Activated naive CD8-positive, alpha-beta T cell (primary cell): ENCODE measurements around the gene YY1.
"Not testable (repeated sequence)": the region's sequence is repeated elsewhere in the genome, so short reads cannot be mapped to it uniquely, and the experiment has no call there.

Experiments
- H3K27ac Mint-ChIP-seq: one replicate; pipeline ENCODE4 v1.8.0; 2021; ENCODE audit warnings: mixed read lengths
- H3K27me3 Mint-ChIP-seq: one replicate; pipeline ENCODE4 v1.8.0; 2021; ENCODE audit warnings: mixed read lengths
- H3K36me3 Mint-ChIP-seq: one replicate; pipeline ENCODE4 v1.8.0; 2021; ENCODE audit warnings: mixed read lengths
- H3K4me1 Mint-ChIP-seq: one replicate; pipeline ENCODE4 v1.8.0; 2021; ENCODE audit warnings: low read depth, mixed read lengths
- H3K4me3 Mint-ChIP-seq: one replicate; pipeline ENCODE4 v1.8.0; 2021; ENCODE audit warnings: mild to moderate bottlenecking, mixed read lengths
- H3K9me3 Mint-ChIP-seq: one replicate; pipeline ENCODE4 v1.8.0; 2021; ENCODE audit warnings: low read depth, mixed read lengths

YY1 gene

DNA sequence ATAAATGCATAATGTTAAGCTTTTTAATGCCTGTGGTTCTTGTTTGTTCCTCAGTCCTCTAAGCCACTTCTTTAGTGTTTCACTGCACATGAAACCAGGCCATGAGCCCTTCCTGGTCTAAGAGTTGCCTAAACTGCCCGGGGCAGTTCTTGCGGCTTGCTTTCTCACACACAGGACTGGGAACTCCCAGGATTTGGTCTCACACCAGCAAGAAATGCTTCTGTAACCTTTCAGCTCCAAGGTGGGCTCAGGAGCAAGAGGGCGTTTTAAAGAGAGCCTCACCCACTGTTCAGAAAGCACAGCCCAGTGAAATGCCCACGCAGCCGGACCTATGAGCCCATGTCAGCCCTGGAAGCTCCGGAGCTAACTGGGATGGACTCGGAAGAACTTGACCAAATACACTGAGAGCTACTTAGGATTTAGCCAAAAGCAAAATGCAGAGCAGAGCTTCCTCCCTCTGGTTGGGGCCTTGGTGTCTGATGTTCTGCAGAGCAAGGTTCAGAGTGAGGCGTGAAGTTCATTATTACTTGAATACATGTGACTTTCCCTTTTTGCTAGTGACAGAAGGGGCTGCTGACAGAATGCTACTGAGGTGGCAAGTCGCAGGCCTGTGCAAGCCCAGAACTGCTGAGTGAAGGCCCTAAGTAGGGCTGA, 43.9 kb downstream of the YY1 start:
- H3K27ac Mint-ChIP-seq: peak overlapping the region; percentile 54
- no peaks in the 10 kb centered on the region for H3K9me3 Mint-ChIP-seq
- H3K4me3 Mint-ChIP-seq: no peak overlapping the region
- peaks cover 28% of the 10 kb centered on the region for H3K4me1 Mint-ChIP-seq
- H3K36me3 Mint-ChIP-seq: no peaks in the 10 kb centered on the region
- H3K27me3 Mint-ChIP-seq: no peaks in the 10 kb centered on the region

DNA sequence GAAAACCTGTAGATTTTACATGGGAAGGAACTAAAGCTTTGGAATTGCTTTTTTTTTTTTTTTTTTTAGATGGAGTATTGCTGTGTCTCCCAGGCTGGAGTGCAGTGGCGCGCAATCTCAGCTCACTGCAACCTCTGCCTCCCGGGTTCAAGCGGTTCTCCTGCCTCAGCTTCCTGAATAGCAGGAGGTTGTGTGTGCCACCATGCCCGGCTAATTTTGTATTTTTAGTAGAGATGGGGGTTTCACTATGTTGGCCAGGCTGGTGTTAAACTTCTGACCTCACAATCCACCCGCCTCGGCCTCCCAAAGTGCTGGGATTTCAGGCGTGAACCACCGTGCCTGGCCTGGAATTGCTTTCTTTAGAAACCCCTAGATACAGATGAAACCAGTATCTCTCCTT, 44.5 kb downstream of the YY1 start:
- H3K4me3 Mint-ChIP-seq, H3K36me3 Mint-ChIP-seq, H3K27me3 Mint-ChIP-seq, H3K9me3 Mint-ChIP-seq: not testable (repeated sequence)
- H3K27ac Mint-ChIP-seq: peak overlapping the region; percentile 54
- H3K4me1 Mint-ChIP-seq: peaks cover 24% of the 10 kb centered on the region

DNA sequence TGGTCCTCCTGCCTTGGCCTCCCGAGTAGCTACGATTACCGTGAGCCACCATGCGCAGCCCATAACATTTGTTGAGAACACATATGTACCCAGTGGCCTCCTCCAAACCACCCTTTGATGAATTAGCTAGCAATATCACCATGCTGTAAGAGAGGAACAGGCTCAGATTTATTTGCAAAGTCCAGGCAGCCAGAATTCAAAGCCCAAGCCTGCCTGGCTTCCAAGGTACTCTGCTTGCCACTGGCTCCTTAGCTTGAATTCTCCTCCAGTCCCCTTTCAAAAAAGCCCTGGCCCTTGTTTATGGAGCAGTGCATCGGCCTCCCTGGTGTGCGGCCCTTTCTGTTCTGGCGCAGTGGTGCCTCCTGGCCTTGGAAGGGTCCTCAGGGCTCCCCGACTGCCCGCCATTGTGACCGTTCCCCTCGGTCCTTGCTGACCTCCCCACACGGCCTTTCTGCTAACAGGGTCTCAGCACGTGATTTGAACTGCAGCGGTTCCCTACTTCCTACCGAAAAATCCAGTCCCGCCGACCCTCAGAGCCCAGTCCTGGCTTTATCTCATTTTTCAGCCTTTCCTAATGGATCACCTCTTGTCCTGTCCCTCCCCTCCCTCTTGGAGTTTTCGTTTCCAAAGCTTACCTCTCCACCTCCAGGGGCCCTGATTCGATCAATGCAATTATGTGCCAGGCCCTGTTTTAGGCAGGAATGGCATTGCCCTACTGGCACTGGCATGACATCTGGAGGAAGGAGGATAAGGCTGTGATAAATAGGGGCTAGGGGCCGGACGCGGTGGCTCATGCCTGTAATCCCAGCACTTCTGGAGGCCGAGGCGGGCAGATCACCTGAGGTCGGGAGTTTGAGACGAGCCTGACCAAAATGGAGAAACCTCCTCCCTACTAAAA, 45.3 kb downstream of the YY1 start:
- peak overlapping the region; percentile 54 for H3K4me3 Mint-ChIP-seq
- no peaks in the 10 kb centered on the region for H3K36me3 Mint-ChIP-seq
- peak overlapping the region; percentile 76 for H3K27ac Mint-ChIP-seq
- H3K4me1 Mint-ChIP-seq: peaks cover 17% of the 10 kb centered on the region
- no peaks in the 10 kb centered on the region for H3K27me3 Mint-ChIP-seq
- H3K9me3 Mint-ChIP-seq: no peaks in the 10 kb centered on the region

- Mint-ChIP-seq H3K27me3 (no peaks in the 10 kb centered on the region), H3K36me3 (no peaks in the 10 kb centered on the region), H3K4me1 (peaks cover 13% of the 10 kb centered on the region), H3K27ac (no peak overlapping the region), H3K4me3 (no peak overlapping the region), H3K9me3 (no peaks in the 10 kb centered on the region)
Observed at GRCh38 chr14:100285021-100285912, 46.3 kb downstream of the YY1 start.

- Mint-ChIP-seq H3K9me3 (no peaks in the 10 kb centered on the region), H3K36me3 (no peaks in the 10 kb centered on the region), H3K27ac (peak overlapping the region; percentile 86), H3K27me3 (no peaks in the 10 kb centered on the region), H3K4me3 (peak overlapping the region; percentile 83), H3K4me1 (peaks cover 11% of the 10 kb centered on the region)
Observed at GRCh38 chr14:100285913-100286400, 47.0 kb downstream of the YY1 start.

GRCh38 chr14:100286484-100287191, 47.7 kb downstream of the YY1 start:
- Mint-ChIP-seq H3K4me1 (peaks cover 10% of the 10 kb centered on the region), H3K27me3 (no peaks in the 10 kb centered on the region), H3K4me3 (peak overlapping the region; percentile 17), H3K36me3 (no peaks in the 10 kb centered on the region), H3K27ac (no peak overlapping the region), H3K9me3 (no peaks in the 10 kb centered on the region)

GRCh38 chr14:100287202-100287997, 48.5 kb downstream of the YY1 start:
- Mint-ChIP-seq H3K36me3 (no peaks in the 10 kb centered on the region), H3K4me3 (no peak overlapping the region), H3K27ac (no peak overlapping the region), H3K27me3 (no peaks in the 10 kb centered on the region), H3K4me1 (peaks cover 10% of the 10 kb centered on the region), H3K9me3 (no peaks in the 10 kb centered on the region)

DNA sequence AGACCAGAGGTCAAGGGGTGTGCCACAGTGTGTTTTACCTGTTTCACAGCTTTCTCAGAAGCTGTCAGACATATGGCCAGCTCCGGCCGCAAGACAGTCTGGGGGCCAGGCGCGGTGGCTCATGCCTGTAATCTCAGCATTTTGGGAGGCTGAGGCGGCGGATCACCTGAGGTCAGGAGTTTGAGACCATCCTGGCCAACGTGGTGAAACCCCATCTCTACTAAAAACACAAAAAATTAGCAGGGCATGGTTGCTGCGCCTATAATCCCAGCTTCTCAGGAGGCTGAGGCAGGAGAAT, 49.0 kb downstream of the YY1 start:
- not testable (repeated sequence) for H3K36me3 Mint-ChIP-seq

GRCh38 chr14:100288382-100289185, 49.6 kb downstream of the YY1 start:
- H3K27ac Mint-ChIP-seq: no peak overlapping the region

More for the DNA sequence above, 49.0 kb downstream of the YY1 start:
- H3K9me3 Mint-ChIP-seq, H3K27ac Mint-ChIP-seq, H3K27me3 Mint-ChIP-seq, H3K4me3 Mint-ChIP-seq: not testable (repeated sequence)
- H3K4me1 Mint-ChIP-seq: peaks cover 10% of the 10 kb centered on the region

DNA sequence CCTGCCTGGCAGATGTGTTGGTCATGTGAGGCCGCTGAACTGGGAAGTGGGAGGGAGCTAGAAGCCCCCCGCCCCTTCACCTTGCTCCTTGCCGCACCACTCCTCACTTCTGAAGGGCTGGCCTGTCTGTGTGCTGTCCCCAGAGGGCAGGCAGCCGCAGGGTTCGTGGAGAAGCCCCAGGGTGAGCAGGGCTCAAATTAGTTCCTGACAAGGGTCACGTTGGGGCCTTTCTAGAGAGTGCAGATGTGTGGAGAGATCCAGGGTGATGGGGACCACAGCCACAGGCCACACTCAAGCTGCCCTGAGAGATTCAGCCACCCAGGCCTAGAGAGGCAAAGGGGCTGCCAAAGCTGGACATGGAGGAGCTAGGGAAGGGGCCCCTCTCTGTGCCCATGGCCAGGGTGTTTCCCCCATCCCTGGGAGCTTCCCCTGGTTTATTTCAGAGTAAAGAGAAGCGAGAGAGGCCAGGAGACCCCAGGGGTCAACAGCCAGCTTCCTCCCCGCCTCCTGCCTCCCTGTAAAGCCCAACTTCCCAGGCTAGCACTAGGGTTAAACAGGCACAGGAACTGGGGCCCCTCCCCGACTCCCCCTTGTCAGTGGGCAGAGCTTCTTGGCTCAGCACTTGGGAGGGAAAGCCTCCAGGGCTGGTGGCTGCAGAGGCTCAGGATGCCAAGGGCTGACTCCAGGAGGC, 51.1 kb downstream of the YY1 start:
- Mint-ChIP-seq H3K4me3 (no peak overlapping the region), H3K4me1 (peaks cover 3% of the 10 kb centered on the region), H3K27ac (no peak overlapping the region), H3K9me3 (no peaks in the 10 kb centered on the region), H3K36me3 (no peaks in the 10 kb centered on the region), H3K27me3 (no peaks in the 10 kb centered on the region)

More at GRCh38 chr14:100288382-100289185, 49.6 kb downstream of the YY1 start:
- Mint-ChIP-seq H3K27me3 (no peaks in the 10 kb centered on the region), H3K36me3 (no peaks in the 10 kb centered on the region), H3K9me3 (no peaks in the 10 kb centered on the region), H3K4me1 (peaks cover 9% of the 10 kb centered on the region), H3K4me3 (no peak overlapping the region)

DNA sequence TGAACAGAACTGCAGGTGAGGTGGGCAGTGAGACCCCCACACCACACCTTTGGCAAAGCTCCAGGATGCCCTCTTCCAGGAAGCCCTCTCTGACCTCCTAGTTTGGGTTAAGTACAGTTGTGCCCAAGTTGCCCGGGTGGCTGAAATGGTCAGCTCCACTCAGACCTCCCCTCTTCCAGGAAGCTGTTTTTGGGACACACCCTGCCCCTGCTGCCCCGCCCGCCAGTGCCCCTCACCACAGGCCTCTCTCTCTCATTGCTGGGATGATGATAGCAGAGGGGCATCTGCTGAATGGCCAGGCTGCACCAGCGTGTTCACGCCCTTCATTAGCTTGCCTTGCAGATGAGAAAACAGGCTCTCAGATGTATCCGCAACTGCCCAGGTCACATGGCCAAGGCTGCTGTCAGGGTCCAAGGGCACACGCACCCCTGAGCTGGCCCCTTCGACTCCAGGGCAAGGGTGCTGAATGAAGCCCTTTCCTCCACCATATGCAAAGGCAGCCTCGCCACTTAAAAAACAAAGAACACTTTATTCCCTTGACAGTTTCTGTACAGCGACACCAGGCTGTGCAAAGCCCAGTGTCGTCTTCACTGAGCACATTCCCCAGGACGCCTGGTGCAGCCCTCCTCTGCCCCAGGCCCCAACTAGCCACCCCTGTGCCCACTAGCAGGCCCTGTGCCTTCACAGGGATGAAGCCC, 51.8 kb downstream of the YY1 start:
- H3K4me3 Mint-ChIP-seq: no peak overlapping the region
- H3K27me3 Mint-ChIP-seq: no peaks in the 10 kb centered on the region
- no peak overlapping the region for H3K27ac Mint-ChIP-seq
- peaks cover 3% of the 10 kb centered on the region for H3K4me1 Mint-ChIP-seq
- H3K9me3 Mint-ChIP-seq: no peaks in the 10 kb centered on the region
- H3K36me3 Mint-ChIP-seq: no peaks in the 10 kb centered on the region

DNA sequence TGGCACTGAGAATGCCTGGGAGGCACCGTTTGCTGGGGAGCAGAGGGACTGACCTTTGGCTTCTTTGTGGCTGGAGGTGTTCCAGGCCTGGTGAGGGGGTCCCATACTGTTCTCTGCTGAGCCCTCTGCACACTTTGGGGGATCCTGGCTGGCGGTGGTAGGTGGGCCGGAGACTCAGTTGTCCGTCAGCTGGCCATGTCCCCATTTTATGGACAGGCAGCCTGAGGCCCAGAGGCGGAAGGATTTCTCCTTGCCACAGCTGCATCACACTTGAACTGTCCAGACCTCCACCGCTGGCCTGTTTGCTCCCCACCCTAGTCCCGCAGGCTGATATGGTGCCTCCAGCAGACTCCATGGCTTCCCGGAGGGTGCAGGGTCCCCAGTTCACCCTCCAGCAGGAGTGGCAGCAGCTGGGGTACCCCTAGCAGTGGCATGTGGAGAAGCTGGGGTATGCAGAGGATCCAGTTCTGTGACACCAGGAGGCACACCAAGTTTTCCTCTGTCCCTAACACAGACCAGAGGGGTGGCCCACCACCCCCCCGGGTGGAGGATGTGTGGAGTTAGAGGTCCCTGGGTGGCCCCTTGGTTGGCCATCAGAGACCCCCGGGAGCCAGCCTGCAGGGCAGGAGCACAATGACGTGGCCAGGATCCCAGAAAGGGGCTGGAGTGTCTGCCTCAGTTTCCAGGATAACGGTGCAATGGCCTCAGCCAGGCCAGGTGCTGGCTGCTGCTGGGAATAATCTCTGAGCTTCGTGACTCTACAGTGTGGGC, 52.5 kb downstream of the YY1 start:
- H3K27ac Mint-ChIP-seq: no peak overlapping the region
- H3K4me1 Mint-ChIP-seq: peaks cover 2% of the 10 kb centered on the region
- no peak overlapping the region for H3K4me3 Mint-ChIP-seq
- no peaks in the 10 kb centered on the region for H3K9me3 Mint-ChIP-seq
- no peaks in the 10 kb centered on the region for H3K36me3 Mint-ChIP-seq
- H3K27me3 Mint-ChIP-seq: no peaks in the 10 kb centered on the region
